ENCODE measurements around the gene TMEM175.

The TMEM175 gene

DNA sequence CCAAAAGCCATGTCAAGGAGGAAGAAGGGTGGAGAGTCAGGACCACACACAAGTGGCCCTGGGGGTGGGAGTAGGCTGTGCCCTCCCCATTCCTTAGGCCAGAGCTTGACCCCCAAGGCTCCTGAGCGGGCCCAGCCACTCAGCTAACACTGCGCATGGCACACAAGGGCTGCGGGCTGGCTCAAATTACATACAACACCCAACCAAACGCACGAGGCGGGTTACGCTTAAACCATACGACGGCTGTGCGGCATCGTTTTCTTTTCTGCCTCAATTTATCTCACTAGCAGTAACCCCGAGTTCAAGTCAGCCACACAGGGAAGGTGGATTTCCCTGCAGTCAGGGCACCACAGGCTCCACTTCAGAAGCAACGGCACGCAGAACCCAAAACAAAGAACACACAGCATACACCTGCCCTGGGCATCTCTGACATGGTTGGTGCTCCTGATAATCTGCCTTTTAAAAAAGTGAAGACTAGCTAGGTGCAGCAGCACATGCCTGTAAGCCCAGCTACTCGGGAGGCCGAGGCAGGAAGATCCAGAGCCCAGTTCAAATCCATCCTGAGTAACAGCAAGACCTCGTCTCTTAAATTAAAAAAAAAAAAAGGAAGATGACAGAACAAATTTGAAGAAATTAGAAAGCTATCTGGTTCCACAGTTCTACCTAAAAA, 3.0 kb upstream of the TMEM175 start:
- no peak overlapping the region for H3K4me3 ChIP-seq (ENCODE audit: low read depth, low read length)
- H3K4me2 ChIP-seq (ENCODE audit: low read length) = no peak overlapping the region
- peaks cover 24% of the 10 kb centered on the region for H3K79me2 ChIP-seq
- no peak overlapping the region for H3K27ac ChIP-seq
- TF ChIP-seq, protein P1, sequence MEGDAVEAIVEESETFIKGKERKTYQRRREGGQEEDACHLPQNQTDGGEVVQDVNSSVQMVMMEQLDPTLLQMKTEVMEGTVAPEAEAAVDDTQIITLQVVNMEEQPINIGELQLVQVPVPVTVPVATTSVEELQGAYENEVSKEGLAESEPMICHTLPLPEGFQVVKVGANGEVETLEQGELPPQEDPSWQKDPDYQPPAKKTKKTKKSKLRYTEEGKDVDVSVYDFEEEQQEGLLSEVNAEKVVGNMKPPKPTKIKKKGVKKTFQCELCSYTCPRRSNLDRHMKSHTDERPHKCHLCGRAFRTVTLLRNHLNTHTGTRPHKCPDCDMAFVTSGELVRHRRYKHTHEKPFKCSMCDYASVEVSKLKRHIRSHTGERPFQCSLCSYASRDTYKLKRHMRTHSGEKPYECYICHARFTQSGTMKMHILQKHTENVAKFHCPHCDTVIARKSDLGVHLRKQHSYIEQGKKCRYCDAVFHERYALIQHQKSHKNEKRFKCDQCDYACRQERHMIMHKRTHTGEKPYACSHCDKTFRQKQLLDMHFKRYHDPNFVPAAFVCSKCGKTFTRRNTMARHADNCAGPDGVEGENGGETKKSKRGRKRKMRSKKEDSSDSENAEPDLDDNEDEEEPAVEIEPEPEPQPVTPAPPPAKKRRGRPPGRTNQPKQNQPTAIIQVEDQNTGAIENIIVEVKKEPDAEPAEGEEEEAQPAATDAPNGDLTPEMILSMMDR (IDR thresholded peaks at IDR 0.05) = no peak
- H2AFZ ChIP-seq = no peak overlapping the region
- H3K4me1 ChIP-seq = peaks cover 3% of the 10 kb centered on the region
- H3K9ac ChIP-seq = no peak overlapping the region
- no peaks in the 10 kb centered on the region for H3K9me3 ChIP-seq (ENCODE audit: control insufficient read depth, low read length)
- H3K36me3 ChIP-seq (ENCODE audit: control insufficient read depth, insufficient read depth, low read length) = no peaks in the 10 kb centered on the region
- no peaks in the 10 kb centered on the region for H3K27me3 ChIP-seq (ENCODE audit: control insufficient read depth, insufficient read depth, low read length)

DNA sequence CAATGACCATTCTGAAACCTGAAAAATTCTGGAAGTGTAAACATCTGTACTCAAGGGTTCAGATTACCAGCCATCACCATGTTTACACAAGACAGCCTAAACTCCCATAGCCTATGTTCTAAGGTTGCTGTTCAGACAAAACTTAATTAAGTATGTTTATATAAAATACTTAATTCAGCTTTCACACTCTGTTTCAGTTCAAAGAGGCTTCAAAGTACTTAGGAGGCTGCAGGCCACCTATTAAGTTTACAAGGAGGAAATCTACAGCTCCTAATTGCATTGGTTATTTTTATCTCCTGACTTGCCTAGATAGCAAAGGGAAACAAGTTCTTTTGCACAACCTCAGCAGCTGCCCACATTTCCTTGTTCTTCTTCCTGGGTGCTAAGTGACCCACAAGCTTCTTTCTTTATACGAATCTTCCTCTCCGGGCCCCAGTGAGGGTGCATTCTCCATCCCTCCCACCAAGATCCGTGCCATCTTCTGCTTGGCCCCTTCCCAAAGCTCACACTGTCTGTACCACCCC, 2.2 kb upstream of the TMEM175 start:
- Histone ChIP-seq H3K9me3 (ENCODE audit: control insufficient read depth, low read length) (no peaks in the 10 kb centered on the region), H3K79me2 (peaks cover 18% of the 10 kb centered on the region), H3K36me3 (ENCODE audit: control insufficient read depth, insufficient read depth, low read length) (no peaks in the 10 kb centered on the region), H3K4me1 (peaks cover 3% of the 10 kb centered on the region), H3K27ac (no peak overlapping the region), H3K9ac (no peak overlapping the region), H2AFZ (no peak overlapping the region), H3K4me3 (ENCODE audit: low read depth, low read length) (peak overlapping the region; percentile 1), H3K4me2 (ENCODE audit: low read length) (peak overlapping the region; percentile 71), H3K27me3 (ENCODE audit: control insufficient read depth, insufficient read depth, low read length) (no peaks in the 10 kb centered on the region)
- TF ChIP-seq, protein P1 (IDR thresholded peaks at IDR 0.05) = no peak

DNA sequence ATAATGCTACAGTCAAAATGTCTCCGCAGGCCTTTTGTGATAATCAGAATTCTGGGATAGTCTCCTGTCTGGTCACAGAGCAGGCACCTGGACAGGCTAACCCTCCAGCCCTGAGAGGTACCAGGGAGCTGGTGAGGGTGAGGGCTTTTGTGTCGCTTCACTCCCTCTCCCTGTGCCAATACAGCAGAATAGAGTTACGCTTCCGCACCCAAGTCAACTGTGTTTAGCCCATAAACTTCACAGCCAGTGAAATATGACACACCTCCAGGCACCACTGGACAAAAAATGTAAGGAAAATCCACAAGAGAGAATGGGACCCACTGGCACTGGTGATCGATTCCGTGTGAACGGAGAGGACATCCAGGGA, 1.4 kb upstream of the TMEM175 start:
- H3K9me3 ChIP-seq (ENCODE audit: control insufficient read depth, low read length) = no peaks in the 10 kb centered on the region
- peaks cover 3% of the 10 kb centered on the region for H3K4me1 ChIP-seq
- peaks cover 12% of the 10 kb centered on the region for H3K79me2 ChIP-seq
- H2AFZ ChIP-seq = no peak overlapping the region
- peak overlapping the region; percentile 86 for H3K4me3 ChIP-seq (ENCODE audit: low read depth, low read length)
- no peaks in the 10 kb centered on the region for H3K27me3 ChIP-seq (ENCODE audit: control insufficient read depth, insufficient read depth, low read length)
- H3K4me2 ChIP-seq (ENCODE audit: low read length) = peak overlapping the region; percentile 71
- peak overlapping the region; percentile 76 for H3K27ac ChIP-seq
- TF ChIP-seq, protein P1 (IDR thresholded peaks at IDR 0.05) = no peak
- H3K36me3 ChIP-seq (ENCODE audit: control insufficient read depth, insufficient read depth, low read length) = no peaks in the 10 kb centered on the region
- no peak overlapping the region for H3K9ac ChIP-seq

DNA sequence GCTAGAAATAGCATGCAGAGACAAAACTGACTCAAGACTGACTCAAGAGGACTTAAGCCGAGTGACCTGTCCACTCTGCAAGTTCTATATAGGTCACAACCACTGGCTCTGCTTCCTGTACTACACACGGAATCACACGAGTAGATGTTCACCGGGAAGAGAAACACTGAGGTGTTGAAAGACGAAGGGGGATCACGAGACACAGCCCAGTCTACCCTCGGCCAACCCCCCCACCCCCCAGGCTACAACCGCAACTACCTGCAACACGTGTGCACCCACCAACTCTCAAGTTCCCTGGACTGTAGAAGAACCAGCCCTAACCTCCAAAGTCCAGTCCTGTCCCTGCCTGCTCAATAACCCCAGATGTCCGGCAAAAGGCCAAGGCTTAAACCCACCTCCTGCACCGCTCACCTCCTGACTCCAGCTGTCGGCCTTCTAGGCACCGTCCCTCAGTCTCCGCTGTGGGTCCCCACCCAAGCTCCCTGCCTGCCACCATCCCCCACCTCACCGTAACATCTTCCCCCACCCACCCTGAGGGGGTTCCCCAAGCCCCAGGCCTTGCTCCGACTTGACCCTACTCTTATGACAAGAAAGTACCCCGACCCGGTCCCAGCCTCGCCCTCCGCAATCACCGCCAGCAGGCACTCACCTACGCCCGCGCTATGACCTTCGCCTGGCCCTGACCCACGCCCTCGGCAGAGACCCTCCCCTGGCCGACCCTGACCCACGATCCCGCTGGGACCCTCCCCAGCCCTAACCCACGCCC, 883 bp upstream of the TMEM175 start:
- H3K4me3 ChIP-seq (ENCODE audit: low read depth, low read length) = peak overlapping the region; percentile 86
- H3K27me3 ChIP-seq (ENCODE audit: control insufficient read depth, insufficient read depth, low read length) = no peaks in the 10 kb centered on the region
- H3K9me3 ChIP-seq (ENCODE audit: control insufficient read depth, low read length) = no peaks in the 10 kb centered on the region
- peak overlapping the region; percentile 71 for H3K4me2 ChIP-seq (ENCODE audit: low read length)
- H3K36me3 ChIP-seq (ENCODE audit: control insufficient read depth, insufficient read depth, low read length) = no peaks in the 10 kb centered on the region
- peaks cover 3% of the 10 kb centered on the region for H3K4me1 ChIP-seq
- peak overlapping the region; percentile 82 for H2AFZ ChIP-seq
- TF ChIP-seq, protein P1 (IDR thresholded peaks at IDR 0.05) = no peak
- H3K79me2 ChIP-seq = peaks cover 7% of the 10 kb centered on the region
- peak overlapping the region; percentile 76 for H3K27ac ChIP-seq
- H3K9ac ChIP-seq = peak overlapping the region; percentile 63

Measured in parathyroid adenoma (tissue), 2 donors.